B cell (primary cell): ENCODE measurements around the gene RASSF1. TPM values are rescaled to one million over a fixed set of nuclear protein-coding genes. Genes with fewer than 3 reads are reported as not detected.
A peak's percentile ranks its signal among the peaks of the same experiment; 100 is the strongest.

Source experiments
- ATAC-seq: fragments of 200-7000 bp; cut with Tn5 transposase; one replicate; pipeline ENCODE4 v1.10.0; 2021; ENCODE audit warnings: low read depth, mild to moderate bottlenecking, moderate number of reproducible peaks, moderate library complexity
- CTCF ChIA-PET: fragments of 350-600 bp; sonication (Branson Sonifier 250); formaldehyde crosslinking; loops from one replicate; lab custom pipeline; 2021; ENCODE audit warnings: antibody characterized with exemption, inconsistent platforms; lab: Charles Lee
- POLR2A ChIA-PET: fragments of 350-600 bp; sonication (Branson Sonifier 250); formaldehyde crosslinking; loops from one replicate; lab custom pipeline; 2021; ENCODE audit warnings: antibody characterized with exemption; lab: Charles Lee
- DNase-seq: peaks from one replicate; pipeline ENCODE4 v3.0.0; 2013
- H2AFZ ChIP-seq: 2 replicates; pipeline ENCODE4 v1.6.1; 2012; ENCODE audit warnings: mild to moderate bottlenecking, low read depth, low read length; ENCODE audit not compliant: insufficient read depth, poor library complexity, severe bottlenecking
- H3K27ac ChIP-seq, 2 donors: 1 replicate in 1 of 2; 2 replicates in 1 of 2; pipeline ENCODE4 v1.5.1; 2012 to 2013; ENCODE audit warnings: low read length in 2 of 2, mild to moderate bottlenecking in 2 of 2, moderate library complexity in 1 of 2
- H3K27me3 ChIP-seq, 4 experiments: fragments of 200-600 bp in 1 of 4; sonication (generic) in 1 of 4; replicated peaks in 1 of 4; 1 replicate in 2 of 4; 2 replicates in 2 of 4; pipeline versions ENCODE4 v1.6.1 to v1.7.0; 2013 to 2016; ENCODE audit warnings: low read length in 3 of 4, mild to moderate bottlenecking in 2 of 4, mixed read lengths in 1 of 4, moderate library complexity in 1 of 4; ENCODE audit not compliant: insufficient read depth in 4 of 4, control insufficient read depth in 3 of 4; ENCODE audit errors: control extremely low read depth in 1 of 4
- H3K36me3 ChIP-seq, 2 experiments: replicated peaks in 1 of 2; 1 replicate in 1 of 2; 2 replicates in 1 of 2; pipeline versions ENCODE4 v1.6.1 to v1.7.1; 2013; ENCODE audit warnings: low read length in 1 of 2; ENCODE audit not compliant: insufficient read depth in 2 of 2, control insufficient read depth in 1 of 2; ENCODE audit errors: control extremely low read depth in 1 of 2, extremely low read depth in 1 of 2
- H3K4me1 ChIP-seq, 2 donors: fragments of 200-600 bp in 1 of 2; sonication (generic) in 1 of 2; 1 replicate in 1 of 2; 2 replicates in 1 of 2; pipeline versions ENCODE4 v1.5.1 to v1.6.1; 2013 to 2017; ENCODE audit warnings: low read length in 2 of 2; ENCODE audit not compliant: control insufficient read depth in 2 of 2, insufficient read depth in 2 of 2
- H3K4me2 ChIP-seq: replicated peaks from 2 replicates; pipeline ENCODE3; 2012; ENCODE audit warnings: mild to moderate bottlenecking, low read depth, low read length; ENCODE audit not compliant: poor library complexity, severe bottlenecking
- H3K4me3 ChIP-seq, 5 experiments: fragments of 200-600 bp in 1 of 5; sonication (generic) in 1 of 5; 1 replicate in 3 of 5; 2 replicates in 2 of 5; pipeline versions ENCODE4 v1.5.1 to v1.7.0; 2011 to 2016; ENCODE audit warnings: low read length in 4 of 5, mild to moderate bottlenecking in 4 of 5, low read depth in 2 of 5, control low read depth in 1 of 5, moderate library complexity in 1 of 5; ENCODE audit not compliant: insufficient read depth in 1 of 5; ENCODE audit errors: control extremely low read depth in 1 of 5, extremely low read depth in 1 of 5
- H3K79me2 ChIP-seq: fragments of 200-600 bp; sonication (generic); one replicate; pipeline ENCODE4 v1.6.0; 2016; ENCODE audit warnings: low read length; ENCODE audit not compliant: control insufficient read depth, insufficient read depth
- H3K9ac ChIP-seq: fragments of 200-600 bp; sonication (generic); 2 replicates; pipeline ENCODE4 v1.6.1; 2017; ENCODE audit warnings: mild to moderate bottlenecking, low read length, moderate library complexity
- H3K9me3 ChIP-seq, 3 donors: one replicate each; pipeline versions ENCODE4 v1.6.1 to v1.7.1; 2013; ENCODE audit warnings: low read length in 2 of 3; ENCODE audit not compliant: control insufficient read depth in 2 of 3, insufficient read depth in 1 of 3; ENCODE audit errors: control extremely low read depth in 1 of 3
- H4K20me1 ChIP-seq: 2 replicates; pipeline ENCODE4 v1.6.0; 2012; ENCODE audit warnings: mild to moderate bottlenecking, low read length; ENCODE audit not compliant: insufficient read depth, control insufficient read depth, poor library complexity, severe bottlenecking
- H3K27ac Mint-ChIP-seq: one replicate; pipeline ENCODE4 v1.8.0; 2021; ENCODE audit warnings: mixed read lengths
- H3K27me3 Mint-ChIP-seq: one replicate; pipeline ENCODE4 v1.8.0; 2021; ENCODE audit warnings: mixed read lengths
- H3K4me1 Mint-ChIP-seq: one replicate; pipeline ENCODE4 v1.8.0; 2021; ENCODE audit warnings: mixed read lengths
- H3K4me3 Mint-ChIP-seq: one replicate; pipeline ENCODE4 v1.8.0; 2021; ENCODE audit warnings: mixed read lengths
- H3K9me3 Mint-ChIP-seq: one replicate; pipeline ENCODE4 v1.8.0; 2022; ENCODE audit warnings: mixed read lengths; ENCODE audit not compliant: insufficient read depth
- EZH2 ChIP-seq: IDR thresholded peaks from 2 replicates; pipeline ENCODE4 v1.6.1; 2012; ENCODE audit warnings: borderline replicate concordance, low read depth, mild to moderate bottlenecking, moderate library complexity, low read length; ENCODE audit not compliant: insufficient read depth, poor library complexity, severe bottlenecking
- WGBS: methylation state at CpG from one replicate; pipeline ENCODE4 v1.1.5; 2013; ENCODE audit warnings: missing lambda C conversion rate; ENCODE audit not compliant: insufficient coverage; 5-methylcytosine and 5-hydroxymethylcytosine counted together
- intact Hi-C: fragments of 100-400 bp; cut with micrococcal nuclease; formaldehyde crosslinking; loops from one replicate; pipeline ENCODE4 v1.10.0; 2022
- polyA plus RNA-seq: library from polyadenylated mRNA; depleted of rRNA; stranded (reverse); fragments of >200 nt; gene quantifications from 2 replicates; pipeline ENCODE4 v1.2.3, GENCODE V29; 2012
- total RNA-seq, 2 donors: library from RNA; stranded (reverse); fragments of 120-200 nt in 1 of 2; gene quantifications; 1 replicate in 1 of 2; 2 replicates in 1 of 2; pipeline versions ENCODE4 v1.2.3 to v1.2.4, GENCODE V29; 2013 to 2022
- TF ChIP-seq, protein P1 (sequence below): fragments of 200-600 bp; IDR thresholded peaks from one replicate; pipeline ENCODE4 v1.8.0; 2022; ENCODE audit warnings: antibody characterized with exemption, mild to moderate bottlenecking

RASSF1 gene
- total and polyA plus RNA-seq, 2 donors (not counting 1 experiment from before 2014, with no cell fraction given), result 121 to 223 TPM

DNA sequence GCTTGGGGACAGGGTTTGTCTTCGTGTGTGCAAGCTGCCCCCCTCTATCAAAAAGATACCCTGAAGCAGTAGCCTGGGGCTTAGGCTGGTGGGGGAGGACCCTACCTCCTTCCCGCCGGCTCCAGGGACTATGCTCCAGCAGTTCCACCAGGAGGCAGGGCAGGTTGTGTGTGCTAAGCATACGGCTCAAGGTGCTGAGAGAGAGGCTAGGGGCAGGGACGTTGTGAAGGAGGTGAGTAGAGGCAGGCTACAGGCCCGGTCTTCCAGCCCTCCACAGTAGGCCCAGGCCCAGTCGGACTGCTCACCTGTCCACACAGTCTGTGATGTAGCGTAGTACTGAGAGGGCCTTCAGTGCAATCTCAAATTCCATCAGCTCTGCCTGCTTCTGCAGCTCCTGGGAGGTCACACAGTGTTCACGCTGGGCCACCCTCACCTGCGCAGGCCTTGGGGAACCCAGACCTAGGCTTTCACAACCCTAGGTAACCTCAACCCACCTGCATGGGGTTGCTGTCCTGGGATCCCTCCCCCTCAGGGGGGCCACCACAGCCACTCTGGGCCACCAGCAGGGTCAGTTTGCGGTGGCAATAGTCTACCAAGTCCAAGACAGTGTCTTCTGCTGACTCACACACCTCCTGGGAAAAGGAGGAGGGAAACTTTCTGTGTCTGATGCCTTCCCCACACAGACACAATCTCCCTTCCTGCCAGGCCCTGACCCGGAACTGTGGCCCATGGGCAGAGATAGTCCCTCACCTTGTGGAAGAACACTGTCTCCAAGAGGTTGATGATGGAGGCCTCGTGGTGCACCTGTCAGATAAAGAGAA is 2.4 kb upstream of the RASSF1 start:
- intact Hi-C loops, result no loop called here
- Histone ChIP-seq H3K27me3 (no peaks in the 10 kb centered on the region), H4K20me1 (peaks cover 6% of the 10 kb centered on the region), H3K4me1 (peaks cover 35 to 61% of the 10 kb centered on the region in 2 donors), H3K27ac (no peak overlapping the region), H3K4me2 (no peak overlapping the region), H3K36me3 (peaks cover 0 to 8% of the 10 kb centered on the region in 2 experiments), H3K79me2 (peaks cover 30% of the 10 kb centered on the region), H3K9me3 (no peaks in the 10 kb centered on the region), H2AFZ (no peak overlapping the region), H3K9ac (no peak overlapping the region), H3K4me3 (no peak overlapping the region)
- DNase-seq (no peak), ATAC-seq (no peak)
- Mint-ChIP-seq H3K9me3 (no peaks in the 10 kb centered on the region), H3K4me1 (peaks cover 54% of the 10 kb centered on the region), H3K27me3 (no peaks in the 10 kb centered on the region), H3K4me3 (peak overlapping the region; percentile 3), H3K27ac (peak overlapping the region; percentile 50)
- CTCF ChIA-PET, result interaction anchor here (1.6 kb wide), 1 partner anchor 199 kb away, joined by 6 read pairs; no protein-coding TSS in a partner anchor
- 94% methylated on average over 10 of the region's 13 CpGs for WGBS
- TF ChIP-seq EZH2, result no peak
- TF ChIP-seq, protein P1, sequence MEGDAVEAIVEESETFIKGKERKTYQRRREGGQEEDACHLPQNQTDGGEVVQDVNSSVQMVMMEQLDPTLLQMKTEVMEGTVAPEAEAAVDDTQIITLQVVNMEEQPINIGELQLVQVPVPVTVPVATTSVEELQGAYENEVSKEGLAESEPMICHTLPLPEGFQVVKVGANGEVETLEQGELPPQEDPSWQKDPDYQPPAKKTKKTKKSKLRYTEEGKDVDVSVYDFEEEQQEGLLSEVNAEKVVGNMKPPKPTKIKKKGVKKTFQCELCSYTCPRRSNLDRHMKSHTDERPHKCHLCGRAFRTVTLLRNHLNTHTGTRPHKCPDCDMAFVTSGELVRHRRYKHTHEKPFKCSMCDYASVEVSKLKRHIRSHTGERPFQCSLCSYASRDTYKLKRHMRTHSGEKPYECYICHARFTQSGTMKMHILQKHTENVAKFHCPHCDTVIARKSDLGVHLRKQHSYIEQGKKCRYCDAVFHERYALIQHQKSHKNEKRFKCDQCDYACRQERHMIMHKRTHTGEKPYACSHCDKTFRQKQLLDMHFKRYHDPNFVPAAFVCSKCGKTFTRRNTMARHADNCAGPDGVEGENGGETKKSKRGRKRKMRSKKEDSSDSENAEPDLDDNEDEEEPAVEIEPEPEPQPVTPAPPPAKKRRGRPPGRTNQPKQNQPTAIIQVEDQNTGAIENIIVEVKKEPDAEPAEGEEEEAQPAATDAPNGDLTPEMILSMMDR, result no peak
- POLR2A ChIA-PET, result interaction anchor here (0.7 kb wide), 1 partner anchor 1782 kb away, joined by 3 read pairs; no protein-coding TSS in a partner anchor
